HG03565 (cell line): ENCODE measurements around the gene GBP7.
"Not testable (repeated sequence)": the region's sequence is repeated elsewhere in the genome, so short reads cannot be mapped to it uniquely, and the experiment has no call there.

ENCODE experiments used
- ATAC-seq: cut with Tn5 transposase; IDR thresholded peaks from one replicate; pipeline ENCODE4 v1.9.1; 2021; ENCODE audit warnings: mild to moderate bottlenecking, moderate library complexity; ENCODE audit not compliant: unreplicated experiment

Gene GBP7

GRCh38 chr1:89175601-89176256, at the start of gene GBP7:
TSS of gene GBP7 (minus strand) at chr1:89176003. CDS start at chr1:89171935, 4,068 bp downstream.
- ATAC-seq = no peak

GRCh38 chr1:89221341-89221740, 45.5 kb upstream of the GBP7 start:
- ATAC-seq = no peak

DNA sequence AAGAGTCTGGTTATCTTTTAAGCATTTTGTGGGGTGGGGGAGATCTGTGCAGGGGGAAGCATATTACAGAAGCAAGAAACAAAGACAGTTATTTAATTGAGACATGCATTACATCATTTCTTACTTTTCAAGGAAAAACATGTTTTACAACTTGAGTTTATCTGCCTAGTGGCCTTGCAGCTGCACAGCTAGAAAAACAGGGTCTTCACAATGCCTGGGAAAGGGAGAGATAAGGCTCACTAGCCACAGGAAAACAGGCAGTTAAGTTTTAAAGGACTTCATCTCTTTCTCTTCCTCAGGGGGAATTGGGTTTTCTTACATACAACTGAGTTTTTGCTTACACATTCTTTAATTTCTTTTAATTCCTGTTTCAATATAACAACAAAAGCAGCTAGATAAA, 44.0 kb upstream of the GBP7 start:
- ATAC-seq = not testable (repeated sequence)

GRCh38 chr1:89218941-89219340, 43.1 kb upstream of the GBP7 start:
- not testable (repeated sequence) for ATAC-seq

- ATAC-seq = no peak
Observed at GRCh38 chr1:89213347-89213746, 37.5 kb upstream of the GBP7 start.

DNA sequence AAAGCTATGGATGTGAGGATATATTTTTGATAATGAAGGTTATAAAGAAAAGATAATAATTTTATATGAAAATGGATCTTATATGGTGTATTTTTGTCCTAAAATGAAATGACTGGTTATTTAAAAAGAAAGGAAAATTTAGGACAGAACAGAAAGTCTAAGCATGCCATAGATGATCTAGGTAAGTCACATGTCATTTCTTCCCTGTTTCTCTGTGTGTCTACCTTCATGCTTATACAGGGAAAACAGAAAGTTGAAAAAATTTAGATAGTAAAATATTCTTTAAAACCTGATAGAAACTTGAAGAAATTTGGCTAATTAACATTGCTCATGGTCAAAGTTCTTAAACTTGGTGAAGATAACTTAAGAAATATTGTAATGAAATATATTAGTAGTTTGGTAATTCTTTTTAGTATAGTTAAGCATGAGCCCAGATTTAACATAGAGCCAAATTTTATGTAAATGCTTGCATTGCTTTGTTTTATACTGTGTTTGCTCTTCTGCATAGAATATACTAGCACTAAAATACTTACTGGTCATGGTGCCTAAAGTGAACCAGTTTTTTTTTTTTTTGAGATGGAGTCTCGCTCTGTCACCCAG, 35.3 kb upstream of the GBP7 start:
- no peak for ATAC-seq

DNA sequence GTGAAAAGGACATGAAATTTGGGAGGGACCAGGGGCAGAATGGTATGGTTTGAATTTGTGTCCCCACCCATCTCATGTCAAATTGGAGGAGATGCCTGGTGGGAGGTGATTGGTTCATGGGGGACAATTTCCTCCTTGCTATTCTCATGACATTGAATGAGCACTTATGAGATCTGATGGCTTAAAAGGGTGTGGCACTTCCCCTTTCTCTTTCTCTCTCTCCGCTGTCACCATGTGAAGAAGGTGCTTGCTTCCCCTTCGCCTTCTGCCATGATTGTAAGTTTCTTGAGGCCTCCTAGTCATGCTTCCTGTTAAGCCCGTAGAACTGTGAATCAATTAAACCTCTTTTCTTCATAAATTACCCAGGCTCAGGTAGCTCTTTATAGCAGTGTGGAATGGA, 30.6 kb upstream of the GBP7 start:
- no peak for ATAC-seq

DNA sequence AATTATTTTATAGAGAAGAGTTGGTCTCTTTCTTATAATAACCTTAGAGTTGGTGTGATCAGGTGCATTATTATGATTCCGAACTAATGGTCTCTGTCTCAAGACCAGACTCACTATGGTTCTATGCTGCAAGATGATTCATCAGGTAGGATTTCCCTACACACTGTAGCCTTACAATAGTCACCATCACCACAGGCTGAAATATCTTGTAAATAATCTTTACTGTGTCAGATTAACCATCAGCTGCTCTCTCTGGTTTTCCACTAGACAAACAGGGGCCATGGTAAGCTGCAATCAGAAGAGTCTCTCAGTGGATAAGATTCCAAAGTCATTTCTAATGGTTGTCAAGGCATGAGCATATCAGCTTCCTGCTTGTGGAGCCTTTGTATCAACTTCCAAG, 27.4 kb upstream of the GBP7 start:
- no peak for ATAC-seq

- ATAC-seq = peak; percentile 60
Observed at GRCh38 chr1:89201106-89201794, 25.4 kb upstream of the GBP7 start.

DNA sequence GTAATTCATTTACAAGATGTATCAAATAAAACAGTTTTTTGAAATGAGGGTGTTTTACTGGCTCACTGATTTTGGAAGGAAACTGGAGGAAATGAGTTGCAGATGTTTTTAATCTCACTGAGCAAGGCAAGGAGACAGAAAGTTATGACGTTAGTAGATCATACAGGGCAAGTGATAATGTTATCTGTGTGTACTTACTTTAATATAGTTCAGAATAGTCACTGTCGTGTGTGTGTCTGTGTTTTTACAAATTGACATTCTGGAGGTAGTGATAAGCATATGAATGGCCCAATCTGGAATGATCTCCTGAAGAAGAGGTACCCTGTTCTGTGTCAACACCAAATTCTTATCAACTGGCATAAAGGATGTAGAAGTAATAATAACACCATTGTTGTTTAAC, 24.9 kb upstream of the GBP7 start:
- ATAC-seq = no peak

- ATAC-seq = no peak
Observed at GRCh38 chr1:89199525-89200031, 23.8 kb upstream of the GBP7 start.

DNA sequence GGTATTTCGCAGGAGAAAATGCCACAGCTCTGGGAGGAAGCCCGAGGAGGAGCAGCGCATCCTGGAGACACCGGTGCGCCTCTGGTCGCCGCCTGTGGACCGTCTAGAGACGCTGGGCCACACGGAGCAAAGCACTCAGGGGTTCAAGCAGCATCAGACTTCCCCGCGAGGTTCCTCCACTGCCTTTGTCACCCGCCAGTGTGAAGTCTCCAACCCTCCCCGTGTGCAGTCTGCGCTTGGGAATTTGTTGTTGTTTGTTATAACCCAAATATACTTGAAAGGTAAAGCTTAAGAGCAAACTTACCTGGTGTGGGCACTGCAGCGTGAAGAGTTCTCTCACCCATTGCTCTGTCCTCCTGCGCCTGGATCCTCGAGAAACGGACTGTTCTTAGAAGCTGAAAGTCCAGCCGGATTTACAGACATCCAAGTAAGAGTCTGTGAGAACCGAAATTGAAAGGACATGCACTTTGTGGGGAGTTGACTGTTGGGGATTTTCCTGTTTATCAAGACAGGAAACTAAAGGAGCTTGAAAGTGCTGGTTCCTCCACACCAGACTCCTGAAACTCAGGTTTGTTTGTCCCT, 22.8 kb upstream of the GBP7 start, which contains the start of gene GBP4:
GBP4 (minus strand) TSS at position 452 of the 582 bp plus-strand sequence; CDS start at position 344, 108 bp downstream.
- ATAC-seq = peak; percentile 38

DNA sequence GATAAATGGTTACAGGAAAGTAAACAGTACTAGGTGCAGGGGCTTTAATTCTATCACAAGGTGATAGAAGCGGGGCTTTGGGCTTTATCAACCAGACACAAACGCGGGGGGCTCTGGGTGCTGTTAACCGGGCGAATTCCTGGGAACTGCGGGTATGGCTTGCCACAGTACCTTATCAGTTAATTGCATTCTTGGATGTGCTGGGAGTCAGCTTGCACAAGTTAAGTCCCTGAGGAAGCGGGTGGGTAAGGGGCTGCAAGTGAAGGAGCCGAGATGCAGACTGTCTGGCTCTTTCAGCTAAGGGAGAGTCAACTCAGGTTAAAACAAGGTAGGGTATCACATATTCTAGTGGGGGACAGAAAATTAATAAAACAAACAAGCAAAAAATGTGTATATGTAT, 22.3 kb upstream of the GBP7 start:
- no peak for ATAC-seq

DNA sequence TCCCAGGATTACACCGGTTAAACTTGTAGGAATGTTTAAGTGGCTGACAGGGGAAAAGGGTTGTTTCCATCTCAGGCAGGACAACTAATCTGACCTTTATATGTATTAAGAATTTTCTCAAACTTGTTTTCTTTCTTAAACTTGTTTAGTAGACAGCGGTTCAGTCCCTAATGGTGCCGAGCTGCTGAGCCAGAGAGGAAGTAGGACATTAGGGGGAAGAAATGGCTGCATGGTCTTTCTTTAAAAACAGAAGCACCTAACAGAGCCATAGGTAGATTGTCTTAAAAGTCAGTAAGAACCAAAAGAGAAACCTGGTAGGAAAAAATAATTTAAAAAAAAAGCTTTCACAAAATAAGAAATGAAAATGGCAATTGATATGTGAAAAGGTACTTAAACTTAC, 19.7 kb upstream of the GBP7 start:
- ATAC-seq = no peak

DNA sequence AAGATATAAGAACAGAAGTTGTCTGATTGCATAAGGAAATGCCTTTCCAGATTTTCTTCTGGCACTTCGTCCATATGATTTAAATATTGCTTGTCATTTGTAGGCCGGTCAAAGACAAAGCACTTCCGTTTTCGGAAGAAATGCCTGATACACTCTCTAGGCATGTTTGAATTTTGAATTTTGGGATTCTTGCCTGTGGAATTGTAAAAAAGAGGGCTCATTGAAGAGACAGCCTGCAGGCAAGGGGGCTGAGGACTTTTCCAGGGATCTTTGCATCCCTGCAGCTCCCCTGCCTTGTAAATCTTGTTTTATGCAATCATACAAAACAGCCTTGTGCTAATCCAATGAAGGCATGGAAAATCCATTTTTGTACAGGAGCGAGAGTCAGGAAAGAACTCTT, 15.5 kb upstream of the GBP7 start:
- ATAC-seq = no peak

DNA sequence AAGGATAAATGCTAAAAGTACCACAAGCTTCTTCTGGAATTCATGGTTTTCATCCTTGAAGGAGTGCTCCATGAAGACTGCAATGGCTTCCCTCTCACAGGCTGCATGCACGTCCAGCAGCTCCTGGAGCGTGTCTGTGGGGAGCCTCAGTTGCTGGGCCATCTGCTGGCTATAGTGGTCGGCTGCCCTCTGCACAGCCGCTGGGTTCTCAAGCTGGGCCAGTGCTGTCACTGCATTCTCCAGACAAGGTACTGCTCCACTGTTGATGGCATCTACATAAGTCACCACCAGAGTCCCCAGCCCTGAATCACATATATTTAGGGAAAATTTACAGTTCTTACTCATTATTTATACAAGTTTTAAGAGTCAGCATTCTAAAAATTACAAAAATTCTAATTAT, 14.2 kb upstream of the GBP7 start:
- no peak for ATAC-seq

GRCh38 chr1:89179343-89179742, 3.5 kb upstream of the GBP7 start:
- no peak for ATAC-seq

DNA sequence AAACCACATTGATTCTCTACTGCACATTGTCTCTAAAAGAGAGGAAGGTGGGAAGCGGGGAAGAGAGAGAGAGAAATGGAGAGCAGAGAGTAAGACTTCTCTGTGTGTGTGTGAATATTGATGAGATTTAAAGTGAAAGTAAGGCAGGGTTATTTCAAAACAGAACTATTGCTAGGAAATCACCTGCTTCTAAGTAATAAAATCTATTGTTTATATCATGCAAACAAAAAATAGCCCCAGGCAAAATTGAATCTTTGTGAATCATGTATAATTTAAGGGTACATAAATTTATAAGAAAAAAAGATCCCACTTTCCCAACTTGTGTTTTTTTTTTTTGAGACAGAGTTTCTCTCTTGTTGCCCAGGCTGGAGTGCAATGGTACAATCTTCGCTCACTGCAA, 1.2 kb upstream of the GBP7 start:
- no peak for ATAC-seq

DNA sequence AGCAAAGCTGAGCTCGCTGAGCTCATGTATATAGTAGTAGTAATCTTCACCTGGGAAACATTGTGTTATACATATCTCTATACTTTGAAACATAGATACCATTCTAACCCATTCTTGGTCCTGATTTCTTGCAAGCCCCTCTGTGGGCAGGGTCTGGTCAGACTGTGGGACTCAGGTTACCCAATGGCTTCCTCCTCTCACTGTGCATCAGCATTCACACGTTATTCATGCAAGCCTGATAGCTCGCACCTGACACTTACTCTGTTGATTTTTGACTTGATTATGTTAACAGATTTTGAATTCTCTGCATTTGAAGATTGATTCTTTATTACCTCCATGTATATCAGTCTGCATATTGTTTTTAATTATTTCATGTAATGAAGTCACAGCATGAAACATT, 1.3 kb downstream of the GBP7 start:
- ATAC-seq = no peak

DNA sequence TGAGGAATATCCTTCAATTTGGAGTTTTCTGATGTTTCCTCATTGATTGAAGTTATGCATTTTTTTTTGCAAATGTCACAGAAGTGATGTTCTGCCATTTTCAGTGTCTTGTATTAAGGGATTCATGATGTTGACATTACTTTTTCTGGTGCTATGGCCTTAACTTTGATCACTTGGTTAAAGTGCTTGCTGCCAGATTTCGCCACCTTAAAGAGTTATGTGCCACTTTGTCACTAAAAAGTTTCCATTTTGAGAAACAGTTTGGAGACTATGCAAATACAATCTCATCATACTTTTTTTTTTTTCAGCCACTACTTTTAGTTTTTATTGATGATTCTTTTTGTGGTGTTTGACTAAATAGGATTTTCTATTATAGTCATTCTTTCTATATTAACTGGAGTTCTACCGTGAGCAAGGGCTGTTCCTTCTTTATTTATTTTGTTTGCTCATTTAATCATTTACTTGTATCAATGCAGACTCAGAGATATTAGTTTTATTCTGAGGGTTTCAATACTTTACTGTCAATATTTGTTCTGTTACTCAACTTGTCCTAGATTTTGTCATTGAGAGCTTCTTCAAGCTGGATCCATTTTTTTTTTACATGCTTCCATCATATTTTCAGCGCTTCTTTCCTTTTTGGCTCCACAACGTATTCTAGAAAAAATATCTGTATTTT, 3.2 kb downstream of the GBP7 start:
- ATAC-seq = no peak

GRCh38 chr1:89171067-89171438, 4.8 kb downstream of the GBP7 start:
- no peak for ATAC-seq
